Lower lobe of right lung (tissue), 2 donors: ENCODE results near the gene KLF16. TPM values are rescaled to one million over a fixed set of nuclear protein-coding genes. Genes with fewer than 3 reads are reported as not detected.

Source experiments
- ATAC-seq, 2 donors: fragments of 200-7000 bp; cut with Tn5 transposase; one replicate each; pipeline ENCODE4 v1.9.1; 2020 to 2022; ENCODE audit warnings: mild to moderate bottlenecking in 2 of 2, moderate library complexity in 2 of 2
- DNase-seq: peaks from one replicate; pipeline ENCODE4 v3.0.0-alpha.2; 2020
- H3K27ac ChIP-seq: fragments of 200-600 bp; one replicate; pipeline ENCODE4 v1.8.0; 2022
- H3K27me3 ChIP-seq: fragments of 200-600 bp; one replicate; pipeline ENCODE4 v1.8.0; 2022; ENCODE audit warnings: low read depth
- H3K36me3 ChIP-seq: fragments of 200-600 bp; one replicate; pipeline ENCODE4 v1.8.0; 2022; ENCODE audit warnings: mild to moderate bottlenecking
- H3K4me1 ChIP-seq: fragments of 200-600 bp; one replicate; pipeline ENCODE4 v1.8.0; 2022
- H3K4me3 ChIP-seq: fragments of 200-600 bp; one replicate; pipeline ENCODE4 v1.8.0; 2022; ENCODE audit warnings: mild to moderate bottlenecking
- H3K9me3 ChIP-seq: fragments of 200-600 bp; one replicate; pipeline ENCODE4 v1.8.0; 2022
- CTCF ChIP-seq: fragments of 200-600 bp; IDR thresholded peaks from one replicate; pipeline ENCODE4 v1.8.0; 2022; ENCODE audit warnings: antibody characterized with exemption, mild to moderate bottlenecking
- intact Hi-C: fragments of 100-400 bp; cut with DNase I; formaldehyde crosslinking; loops from one replicate; pipeline ENCODE4 v1.11.0; 2022
- total RNA-seq: library from RNA; stranded (reverse); fragmentation: NEBNext Ultra II Directional; extraction: Animal tissue kit (Norgen Biotek cat#: 25700); gene quantifications from one replicate; pipeline ENCODE4 v1.2.1, GENCODE V29; 2021
- donor health status: DM: no; HTN: yes; CAD: no; lungs with severe emphysema.

Gene KLF16
- total RNA-seq, 1 donor from 2014 or later: 22.2 TPM

- DNase-seq: no peak
- TF ChIP-seq CTCF: no peak
- Histone ChIP-seq H3K4me1 (no peaks in the 10 kb centered on the region), H3K4me3 (no peak overlapping the region), H3K27ac (no peak overlapping the region), H3K27me3 (no peaks in the 10 kb centered on the region), H3K9me3 (no peaks in the 10 kb centered on the region), H3K36me3 (peaks cover 96% of the 10 kb centered on the region)
- ATAC-seq: no peak
- intact Hi-C loops: no loop called here
Observed at GRCh38 chr19:1823020-1823419, 40.4 kb downstream of the KLF16 start.

DNA sequence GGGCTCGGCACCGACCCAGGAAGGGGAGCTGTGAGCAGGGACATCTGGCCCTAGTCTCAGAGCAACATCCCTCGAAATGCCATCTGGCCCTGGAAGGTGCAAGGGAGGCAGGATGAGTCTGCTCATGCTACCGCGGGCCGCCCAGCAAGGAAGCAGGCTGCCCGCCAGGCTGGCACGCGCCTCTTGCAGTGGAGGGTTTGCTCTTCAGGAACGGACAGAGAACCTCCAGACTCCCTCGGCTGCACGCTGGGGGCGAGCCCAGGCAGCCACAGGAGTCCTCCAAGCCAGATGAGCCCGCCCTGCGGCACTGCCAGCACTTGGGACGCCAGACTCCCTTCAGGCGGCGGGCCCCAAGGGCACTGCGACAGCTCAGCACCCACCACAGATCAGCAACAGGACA, 41.2 kb downstream of the KLF16 start:
- intact Hi-C loops: no loop called here
- TF ChIP-seq CTCF: no peak
- H3K36me3 ChIP-seq: peaks cover 96% of the 10 kb centered on the region

GRCh38 chr19:1819341-1820255, 43.8 kb downstream of the KLF16 start:
- no peaks in the 10 kb centered on the region for H3K9me3 ChIP-seq
- no peak overlapping the region for H3K27ac ChIP-seq
- no peak for ATAC-seq
- intact Hi-C loops: no loop called here
- H3K4me3 ChIP-seq: no peak overlapping the region
- no peaks in the 10 kb centered on the region for H3K27me3 ChIP-seq
- no peak for DNase-seq
- H3K36me3 ChIP-seq: peaks cover 100% of the 10 kb centered on the region
- H3K4me1 ChIP-seq: no peaks in the 10 kb centered on the region
- no peak for TF ChIP-seq CTCF

More for the DNA sequence above, 41.2 kb downstream of the KLF16 start:
- Histone ChIP-seq H3K9me3 (no peaks in the 10 kb centered on the region), H3K27me3 (no peaks in the 10 kb centered on the region), H3K4me3 (no peak overlapping the region), H3K4me1 (no peaks in the 10 kb centered on the region), H3K27ac (no peak overlapping the region)
- no peak for ATAC-seq
- DNase-seq: no peak

DNA sequence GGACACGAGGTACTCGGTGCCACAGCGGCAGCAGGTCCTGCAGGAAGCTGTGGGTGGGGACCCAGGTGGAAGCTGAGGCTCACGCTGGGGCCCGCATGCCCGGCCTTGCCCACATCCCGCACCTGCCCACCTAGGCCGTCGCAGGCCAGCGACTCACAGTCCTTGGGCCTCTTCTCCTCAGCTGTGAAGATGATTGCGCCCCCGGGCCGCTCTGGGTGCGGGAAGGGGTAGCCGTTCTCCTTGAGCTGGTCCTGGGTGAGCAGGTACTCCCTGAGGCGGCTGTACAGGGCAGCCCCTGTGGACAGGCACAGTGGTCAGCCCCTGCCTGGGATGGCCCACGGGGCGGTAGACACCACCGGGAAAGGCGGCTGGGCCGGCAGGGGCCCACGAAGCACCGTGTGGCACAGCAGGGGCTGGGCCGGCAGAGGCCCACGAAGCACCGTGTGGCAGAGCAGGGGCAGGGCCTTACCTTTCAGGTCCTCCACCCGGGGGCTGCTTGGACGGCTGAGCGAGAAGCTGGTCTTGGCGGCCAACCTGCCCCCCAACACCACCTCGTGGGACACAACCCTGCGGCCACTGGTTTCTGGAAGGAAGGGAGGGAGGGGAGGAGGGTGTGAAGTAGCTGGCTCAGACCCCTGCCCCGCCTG, 44.7 kb downstream of the KLF16 start:
- intact Hi-C loops: no loop called here
- no peaks in the 10 kb centered on the region for H3K9me3 ChIP-seq

More for the DNA sequence above, 44.7 kb downstream of the KLF16 start:
- TF ChIP-seq CTCF: no peak
- Histone ChIP-seq H3K27ac (no peak overlapping the region), H3K36me3 (peaks cover 91% of the 10 kb centered on the region), H3K4me1 (peaks cover 3% of the 10 kb centered on the region), H3K27me3 (no peaks in the 10 kb centered on the region), H3K4me3 (no peak overlapping the region)
- DNase-seq (no peak), ATAC-seq (no peak)
